ENCODE results near the gene NTM.

The NTM gene

DNA sequence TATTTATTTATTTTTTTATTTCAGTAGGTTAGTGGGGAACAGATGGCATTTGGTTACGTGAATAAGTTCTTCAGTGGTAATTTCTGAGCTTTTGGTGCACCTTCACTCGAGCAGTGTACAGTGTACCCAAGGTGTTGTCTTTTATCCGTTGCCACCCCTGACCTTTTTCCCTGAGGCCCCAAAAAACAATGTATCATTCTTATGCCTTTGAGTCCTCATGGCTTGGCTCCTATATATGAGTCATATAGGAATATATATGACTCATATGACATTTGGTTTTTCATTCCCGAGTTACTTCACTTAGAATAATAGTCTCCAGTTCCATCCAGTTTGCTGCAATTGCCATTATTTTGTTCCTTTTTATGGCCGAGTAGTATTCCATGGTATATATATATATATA lies 763.9 kb downstream of the NTM start:
- no peak for DNase-seq

DNA sequence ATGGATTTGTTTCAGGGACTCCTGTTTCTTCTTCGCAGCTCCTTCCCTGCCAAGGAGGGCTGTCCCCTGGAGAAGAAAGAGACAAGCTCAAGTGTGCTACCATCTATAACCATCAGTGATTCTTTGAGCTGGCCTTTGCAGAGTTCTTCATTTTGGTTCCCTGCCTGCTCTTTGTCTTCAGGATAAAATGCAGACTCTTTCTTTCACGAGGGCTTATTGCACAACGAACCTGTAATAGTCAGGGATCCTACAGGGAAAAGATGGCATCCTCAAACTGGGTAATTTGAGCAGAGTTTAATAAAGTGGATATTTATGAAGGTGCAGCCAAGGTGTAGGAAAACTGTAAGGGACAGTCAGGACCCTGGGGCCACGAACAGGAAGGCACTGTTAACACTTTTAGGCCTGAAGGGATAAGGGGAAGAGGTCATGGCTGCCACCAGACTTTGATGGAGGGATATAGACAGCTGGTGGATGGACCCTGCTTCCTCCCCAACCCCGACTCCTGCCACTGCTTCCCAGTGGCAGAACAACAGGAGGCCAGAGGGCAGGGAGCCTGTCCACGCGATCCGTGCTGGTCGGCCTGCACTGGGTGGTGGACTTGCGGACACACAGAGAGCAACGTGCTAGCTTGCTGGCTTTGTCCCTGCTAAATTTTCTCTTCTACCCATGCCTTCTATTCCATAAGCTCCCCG lies 767.0 kb downstream of the NTM start:
- DNase-seq, result no peak

DNA sequence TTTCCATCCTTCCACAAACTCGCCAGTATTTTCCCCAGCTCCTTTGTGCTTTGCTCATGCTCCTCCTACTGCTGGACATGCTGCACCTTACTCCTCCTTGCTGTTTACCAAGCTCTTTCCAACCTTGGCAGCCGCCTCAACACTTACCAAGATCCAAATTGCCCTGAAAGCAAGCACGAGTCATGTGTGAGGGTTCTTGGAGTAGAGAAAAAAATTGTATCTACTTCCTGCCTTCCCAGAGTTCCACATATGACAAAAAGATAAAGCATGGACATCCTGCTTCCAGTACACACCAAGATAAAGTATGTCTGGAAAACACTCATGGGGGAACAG lies 767.5 kb downstream of the NTM start:
- DNase-seq, result peak; percentile 13

DNA sequence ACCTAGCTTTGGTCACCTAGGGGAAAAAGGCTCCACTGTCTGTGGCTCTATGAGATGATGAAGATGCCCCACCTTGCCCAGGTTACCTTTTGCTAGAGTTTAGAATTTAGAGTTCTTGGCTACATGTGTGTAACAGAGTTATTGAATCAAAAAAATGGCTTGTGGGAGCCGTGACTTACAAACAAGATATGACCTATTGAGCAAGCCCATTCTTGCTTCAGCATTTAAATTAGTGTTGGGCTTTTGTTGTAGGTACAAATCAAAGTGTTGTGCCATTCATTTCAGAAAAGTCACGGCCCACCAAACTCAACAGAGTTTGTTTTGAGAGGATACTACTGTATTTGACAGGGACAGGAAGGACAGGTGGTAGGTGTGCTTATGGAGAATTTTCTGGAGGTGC lies 768.8 kb downstream of the NTM start:
- DNase-seq, result no peak

DNA sequence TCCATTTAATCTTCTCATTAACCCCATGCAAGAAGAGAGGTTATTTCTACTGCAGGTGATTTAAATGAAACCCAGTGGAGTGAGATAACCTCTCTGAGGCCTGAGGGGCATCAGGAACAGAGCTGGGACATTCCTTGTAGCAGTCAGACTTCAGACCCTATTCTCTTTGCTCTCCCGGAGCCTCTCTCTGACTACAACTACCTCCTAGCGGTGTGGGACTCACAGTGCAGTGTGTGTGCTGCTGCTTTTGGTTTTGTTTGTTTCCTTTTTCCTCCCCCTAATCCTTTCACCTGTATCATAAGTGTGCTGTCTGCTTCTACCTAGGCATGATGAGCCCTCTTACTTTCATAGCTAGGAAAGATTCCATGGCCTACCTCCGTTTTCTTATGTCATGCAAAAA lies 769.6 kb downstream of the NTM start:
- DNase-seq, result no peak

DNA sequence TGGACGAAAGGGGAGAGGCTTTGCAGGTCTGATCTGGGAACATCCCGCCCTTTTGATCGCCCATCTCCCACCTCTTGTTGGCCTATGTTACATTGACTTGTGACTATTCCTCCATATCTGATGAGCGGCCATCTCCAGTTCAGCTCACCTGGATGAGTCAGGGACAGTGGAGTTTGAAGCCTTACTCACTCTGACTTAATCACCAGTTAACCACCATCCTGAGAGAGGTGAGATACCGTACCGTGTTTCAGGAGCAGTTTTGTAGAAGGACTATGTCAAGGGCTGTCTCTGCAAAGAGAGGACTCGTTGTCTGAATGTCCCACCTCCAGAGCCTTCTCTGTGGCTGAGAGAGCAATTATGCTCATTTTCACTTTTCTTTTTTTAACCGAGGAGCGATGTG lies 771.7 kb downstream of the NTM start:
- DNase-seq, result no peak

DNA sequence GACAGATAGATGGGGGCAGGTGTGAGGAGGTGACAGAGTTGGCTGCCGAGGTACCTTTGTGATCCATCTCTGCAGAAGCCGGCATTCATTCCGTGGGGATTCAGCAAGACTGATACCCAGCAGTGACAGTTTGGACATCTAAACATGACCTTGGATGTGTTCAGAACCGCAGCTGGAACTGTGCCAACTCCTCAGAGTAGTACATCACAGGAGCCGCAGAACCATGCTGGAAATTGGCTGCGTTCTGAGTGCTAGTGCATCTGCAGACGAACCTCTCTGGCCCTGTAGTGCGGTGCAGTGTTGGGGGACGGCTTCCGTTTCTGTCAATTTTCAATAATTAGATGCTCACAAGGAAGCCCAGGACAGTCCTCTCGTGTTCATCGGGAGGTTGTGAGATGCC lies 772.1 kb downstream of the NTM start:
- DNase-seq, result no peak

DNA sequence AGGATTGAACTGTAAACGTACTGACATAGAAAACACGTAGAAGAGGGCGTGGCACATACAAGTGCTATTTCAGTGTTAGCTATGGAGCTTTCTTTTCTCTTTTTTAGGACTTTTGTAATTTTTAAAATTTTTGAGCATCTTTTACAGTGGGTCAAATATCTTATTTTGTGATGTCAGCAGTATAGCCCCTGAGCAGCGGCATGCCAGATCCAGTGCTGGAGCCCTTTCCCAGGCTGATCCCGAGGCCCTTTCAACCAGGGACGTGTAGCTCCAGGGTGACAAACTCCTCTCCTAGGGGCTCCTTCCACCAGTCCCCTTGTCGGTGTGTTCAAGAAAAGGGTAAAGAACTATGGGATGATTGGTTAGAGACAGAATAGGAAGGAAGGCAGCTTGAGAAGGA lies 777.0 kb downstream of the NTM start:
- DNase-seq, result no peak

DNA sequence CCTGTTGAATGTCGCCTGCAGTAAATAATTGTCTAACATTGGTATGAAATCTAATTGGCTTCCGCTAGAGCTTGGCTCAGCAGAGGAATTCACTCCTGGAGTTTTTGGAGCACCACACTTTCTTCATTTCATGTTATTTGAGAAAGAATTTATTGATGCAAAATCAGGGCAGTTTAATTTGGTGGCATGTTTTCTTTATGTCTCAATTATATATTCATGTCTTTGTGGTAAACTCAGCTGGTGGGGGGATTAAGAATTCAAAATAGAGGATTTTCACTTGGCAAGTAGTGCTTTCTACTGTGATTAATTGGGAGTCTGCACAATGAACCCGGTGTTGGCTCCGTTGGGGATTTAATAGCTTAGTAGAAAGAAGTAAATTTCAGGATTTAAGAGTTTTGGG lies 784.4 kb downstream of the NTM start:
- DNase-seq, result no peak

DNA sequence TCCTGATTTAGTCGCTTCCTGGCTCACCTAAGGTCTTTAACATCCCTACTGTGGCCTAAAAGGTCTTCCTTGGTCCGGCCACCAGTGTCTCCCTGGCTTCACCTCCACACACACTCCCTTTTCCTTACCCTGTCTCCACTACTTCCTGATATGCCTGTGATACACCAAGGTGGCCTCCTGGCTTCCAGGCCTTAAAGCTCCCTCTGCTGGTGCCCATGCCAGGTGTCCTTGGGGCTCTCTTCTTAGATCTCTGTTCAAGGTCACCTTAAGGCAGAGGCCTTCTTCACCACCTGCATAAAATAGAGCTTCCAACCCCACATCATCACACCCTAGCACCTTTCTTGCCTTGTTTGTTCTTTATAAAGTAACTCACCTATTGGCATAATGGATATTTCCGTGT lies 787.7 kb downstream of the NTM start:
- DNase-seq, result no peak

DNA sequence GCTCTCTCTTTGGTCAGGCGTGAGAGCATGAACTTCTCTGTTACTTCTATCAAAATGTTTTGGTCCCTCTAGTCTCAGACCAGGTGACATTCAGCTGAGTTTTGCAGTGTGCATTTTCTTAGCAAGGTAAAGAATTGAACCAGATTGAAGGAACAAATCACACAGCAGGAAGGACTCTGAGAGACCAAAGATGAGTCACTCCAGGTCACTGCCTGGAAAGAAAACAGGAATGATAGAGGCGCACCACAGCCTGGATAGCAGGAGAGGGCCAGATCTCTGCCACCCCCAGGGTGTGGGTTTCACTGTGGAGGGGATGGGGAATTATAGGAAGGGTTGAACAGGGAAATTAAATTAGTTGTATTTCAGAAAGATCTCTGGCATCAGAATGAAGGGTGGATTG lies 788.3 kb downstream of the NTM start:
- DNase-seq, result no peak

DNA sequence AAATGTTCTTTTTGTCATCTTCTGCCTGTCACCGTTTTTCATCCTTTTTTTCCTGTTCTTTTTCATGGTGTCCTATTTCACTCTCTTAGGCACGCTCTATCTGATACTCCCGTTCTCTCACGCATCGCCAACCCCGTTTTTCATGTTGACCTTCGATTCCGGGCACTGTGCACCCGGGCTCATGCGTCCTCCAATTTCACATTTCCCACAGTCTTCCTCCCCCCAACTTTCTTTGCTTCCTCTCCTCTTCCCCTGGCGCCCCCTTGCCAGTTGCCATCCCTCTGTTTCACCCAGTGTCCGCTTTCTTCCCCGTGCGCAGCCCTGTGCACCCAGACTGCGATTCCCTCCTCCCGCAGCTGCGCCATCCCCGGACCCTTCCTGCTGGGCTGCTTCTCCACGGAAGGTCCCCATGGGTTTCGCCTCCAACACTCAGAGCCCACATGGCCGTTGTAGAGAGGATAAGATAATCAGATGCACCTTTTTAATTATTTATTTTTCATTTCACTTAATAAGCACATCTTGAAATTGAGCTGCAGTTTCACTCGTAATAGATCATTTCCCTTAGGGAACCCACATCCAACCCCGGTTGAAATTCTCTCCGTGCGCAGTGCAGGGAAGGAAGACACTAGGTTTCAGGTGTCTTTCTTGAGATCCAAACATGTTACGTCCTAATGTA lies 791.1 kb downstream of the NTM start:
- DNase-seq, result no peak

DNA sequence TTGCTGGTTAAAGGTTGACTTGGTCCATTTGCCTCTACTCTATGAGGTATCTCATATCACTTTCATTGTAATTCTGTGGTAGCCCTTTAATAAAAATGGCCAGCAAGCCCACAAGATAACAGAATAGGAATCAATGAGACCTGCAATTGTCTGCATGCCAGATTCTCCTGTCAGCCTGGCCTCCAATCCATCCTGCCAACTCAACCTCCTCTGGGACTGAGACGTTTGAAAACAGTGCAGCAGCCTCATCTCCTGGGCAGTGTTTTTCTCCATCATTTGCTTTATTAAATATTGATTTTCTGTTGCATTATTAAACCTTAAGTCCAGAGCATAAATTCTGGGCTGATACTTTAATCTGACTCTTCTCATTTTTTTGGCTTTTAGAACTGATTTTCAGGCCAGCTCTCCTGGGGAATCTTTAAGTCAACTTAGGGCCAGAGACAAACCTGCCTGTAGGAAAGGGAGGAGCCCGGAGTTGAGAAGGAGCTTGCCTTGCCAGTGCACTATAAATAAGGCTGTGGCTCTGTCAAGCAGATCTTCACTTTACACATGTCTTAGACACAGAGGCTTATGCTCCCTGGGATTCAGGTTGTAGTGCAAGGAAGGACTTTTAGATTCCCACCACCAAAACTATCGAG lies 798.0 kb downstream of the NTM start:
- DNase-seq, result no peak

DNA sequence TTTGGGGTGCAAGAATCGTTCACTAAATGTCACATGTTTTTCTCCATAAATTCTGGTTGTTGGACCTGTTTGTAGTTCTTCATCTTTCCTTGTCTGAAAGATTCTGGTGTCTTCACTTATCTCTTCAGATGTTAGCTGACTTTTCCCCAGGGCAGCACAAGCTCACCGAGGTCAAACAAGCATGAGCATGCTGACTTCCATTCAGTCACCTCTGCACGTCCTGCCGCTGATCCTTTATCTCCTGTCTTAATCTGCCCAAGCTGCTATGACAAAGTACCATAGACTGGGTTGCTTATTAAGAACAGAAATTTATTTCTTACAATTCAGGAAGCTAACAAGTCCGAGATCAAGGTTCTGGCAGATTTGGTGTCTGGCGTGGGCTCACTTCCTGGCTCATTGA lies 800.6 kb downstream of the NTM start:
- no peak for DNase-seq

DNA sequence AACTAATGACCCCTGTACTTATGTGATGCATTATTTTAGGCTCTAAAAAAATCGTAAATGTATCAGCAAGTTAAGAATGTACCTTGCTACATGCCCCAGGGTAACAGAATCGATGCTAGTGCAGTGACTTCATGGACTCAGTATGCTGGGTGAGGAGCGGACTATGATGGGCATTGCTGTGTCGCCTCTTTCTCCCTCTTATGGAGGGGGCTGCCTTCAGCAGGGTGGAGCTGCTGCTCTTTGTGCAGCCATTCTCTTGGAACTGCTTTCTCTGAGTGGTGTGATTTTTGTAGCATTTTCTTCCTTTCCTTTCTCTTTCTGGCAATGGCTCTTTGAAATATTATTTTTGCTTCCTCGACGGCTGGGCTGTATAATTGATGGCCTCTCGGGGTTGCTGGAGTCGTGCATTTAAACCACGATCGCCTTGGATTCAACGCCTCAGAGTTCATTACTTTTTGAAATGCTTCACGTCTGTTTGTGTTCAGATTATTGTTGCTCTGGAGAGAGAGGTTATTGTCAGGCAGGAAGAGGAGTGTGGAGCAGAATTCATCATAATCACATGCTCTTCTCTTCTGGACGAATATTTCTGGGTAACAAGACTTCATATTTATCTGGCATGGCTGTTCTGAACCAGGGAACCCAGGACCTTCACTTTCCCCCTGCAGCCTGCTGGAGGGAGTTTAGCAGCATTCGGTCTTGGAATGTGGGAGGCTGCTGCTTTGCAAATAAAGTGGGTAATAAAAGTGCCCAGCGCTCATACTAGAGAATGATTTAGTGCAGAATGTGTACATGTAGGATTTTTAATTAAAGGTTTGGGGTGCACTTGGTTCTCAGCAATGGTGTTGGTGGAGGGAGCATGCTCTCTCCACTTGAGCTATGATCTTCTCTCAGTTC lies 804.2 kb downstream of the NTM start:
- no peak for DNase-seq

DNA sequence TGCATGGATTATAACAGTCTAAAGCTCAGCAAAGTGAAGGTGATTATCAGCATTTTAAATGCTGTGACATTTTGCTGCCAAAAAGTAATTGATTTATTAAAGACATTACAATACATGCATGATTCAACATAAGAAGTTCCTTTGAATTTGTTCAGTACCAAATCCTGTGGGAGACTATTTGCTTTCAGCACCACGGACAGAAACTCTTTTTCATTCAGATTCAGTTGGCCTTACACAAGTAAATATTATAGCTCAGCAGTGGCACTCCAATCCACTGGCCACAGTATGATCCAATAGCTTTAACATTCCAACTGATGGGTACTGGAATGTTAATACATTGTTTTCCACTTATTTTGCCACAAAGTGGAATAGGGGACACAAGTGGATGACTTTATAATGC lies 806.7 kb downstream of the NTM start:
- DNase-seq, result no peak

DNA sequence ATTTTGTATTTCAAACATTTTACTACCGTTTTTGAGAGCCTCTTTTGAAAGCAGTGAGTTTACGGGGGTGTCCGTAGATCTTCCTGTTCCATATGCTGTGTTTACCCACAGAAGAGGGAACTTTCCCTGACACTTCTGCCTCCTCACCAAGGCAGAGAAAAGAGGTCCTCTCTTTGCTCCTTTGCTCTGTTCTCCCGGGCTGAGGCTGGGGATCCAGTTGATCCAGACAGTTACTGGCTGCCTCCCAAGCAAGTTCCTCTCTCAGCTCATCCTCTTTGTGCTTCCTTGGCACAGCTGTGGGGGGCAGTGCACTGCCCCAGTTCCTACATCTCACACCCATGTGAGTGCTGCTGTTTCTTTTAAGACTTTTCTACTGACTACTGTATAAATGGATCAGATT lies 813.7 kb downstream of the NTM start:
- DNase-seq, result no peak

DNA sequence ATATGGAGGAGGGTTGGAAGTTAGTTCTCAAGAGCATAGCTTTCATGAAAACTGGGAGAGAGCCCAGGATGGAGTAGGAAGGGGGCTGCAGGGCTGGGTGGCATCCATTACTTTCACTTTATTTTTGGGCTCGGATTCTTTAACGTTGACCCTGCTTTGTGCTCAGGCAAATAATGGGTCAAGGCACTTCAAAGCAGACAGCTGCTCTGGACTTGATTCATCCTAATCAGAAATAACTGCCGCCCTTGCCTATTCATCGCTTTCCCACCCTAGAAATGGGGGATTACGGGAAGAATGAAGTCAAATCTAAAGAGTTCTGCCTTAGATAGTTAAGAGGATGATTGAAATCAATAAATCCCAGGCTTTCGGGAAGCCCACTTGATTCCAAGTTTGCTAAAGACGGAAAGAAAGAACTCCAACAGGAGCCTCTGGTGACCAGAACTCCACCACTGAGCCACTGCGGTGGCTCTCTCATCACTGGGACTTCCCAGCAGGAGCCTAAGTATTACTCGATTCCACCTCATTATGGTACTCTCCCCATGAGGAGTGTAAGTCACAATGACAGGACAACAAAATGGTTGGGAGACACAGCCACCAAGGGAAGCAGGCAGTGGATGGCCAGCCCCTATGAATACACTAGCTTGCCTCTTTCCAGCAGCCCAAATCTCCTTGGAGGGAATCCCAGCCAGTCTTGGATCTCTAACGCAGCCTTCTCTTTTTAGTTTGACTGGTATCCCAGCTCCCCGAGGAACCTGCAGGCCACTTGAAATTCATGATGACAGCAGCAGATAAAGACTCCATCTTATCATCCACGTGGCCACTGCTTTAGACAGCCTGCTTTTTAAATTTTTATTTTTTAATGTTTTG lies 815.5 kb downstream of the NTM start:
- DNase-seq, result no peak

DNA sequence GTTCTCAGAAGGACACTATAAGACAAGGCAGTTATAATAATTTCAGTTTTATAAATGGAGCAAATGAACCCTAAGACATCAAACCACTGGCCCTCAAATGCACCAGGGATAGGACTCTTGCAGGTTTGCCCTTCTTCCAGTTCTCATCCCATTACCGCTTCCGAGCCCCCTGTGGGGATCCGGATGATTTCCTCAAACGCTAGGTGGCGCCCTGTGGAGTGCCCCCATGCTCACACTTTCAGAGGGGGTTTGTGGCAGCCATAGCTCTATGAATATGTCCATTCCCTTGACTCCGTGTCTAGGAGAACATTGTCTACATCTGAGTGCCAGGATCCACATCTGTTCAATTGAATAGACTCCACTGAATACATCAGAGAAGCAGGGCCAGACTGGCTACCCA lies 816.3 kb downstream of the NTM start:
- no peak for DNase-seq

DNA sequence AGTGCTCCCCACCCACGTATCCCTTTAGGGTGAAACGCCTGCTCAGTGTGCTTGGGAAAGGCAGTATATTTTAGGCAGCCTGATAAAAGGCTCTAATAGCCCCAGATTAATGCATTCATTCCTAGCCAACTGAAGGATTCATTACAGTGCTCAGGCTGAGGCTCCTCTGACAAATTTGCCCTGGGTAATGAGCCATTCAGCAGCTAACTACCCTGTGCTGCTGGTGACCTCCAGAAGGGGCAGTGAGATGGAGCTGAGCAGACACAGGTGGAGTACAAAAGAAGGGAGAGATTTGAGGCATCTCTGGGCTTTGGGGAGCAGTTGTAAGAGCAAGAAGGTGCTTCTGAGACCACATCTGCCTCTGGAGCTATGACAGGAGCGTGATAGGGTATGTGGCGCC lies 817.0 kb downstream of the NTM start:
- no peak for DNase-seq

DNA sequence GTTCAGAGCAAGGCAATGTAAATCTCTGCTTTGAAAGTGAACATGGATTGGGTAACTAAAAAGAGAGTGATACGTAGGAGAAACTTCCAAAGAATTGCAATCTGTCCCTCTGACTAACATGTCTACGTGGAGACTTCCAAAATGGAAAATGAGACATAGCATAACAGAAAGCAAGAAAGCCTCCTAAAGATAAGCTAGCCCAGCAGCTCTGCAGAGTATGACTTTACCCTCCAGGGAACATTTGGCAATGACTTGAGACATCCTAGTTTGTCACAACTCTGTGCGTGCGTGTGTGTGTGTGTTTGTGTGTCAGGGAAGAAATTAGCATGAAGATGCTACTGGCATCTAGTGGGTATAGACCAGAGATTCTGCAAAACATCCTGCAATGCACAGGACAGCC lies 817.4 kb downstream of the NTM start:
- DNase-seq, result no peak

DNA sequence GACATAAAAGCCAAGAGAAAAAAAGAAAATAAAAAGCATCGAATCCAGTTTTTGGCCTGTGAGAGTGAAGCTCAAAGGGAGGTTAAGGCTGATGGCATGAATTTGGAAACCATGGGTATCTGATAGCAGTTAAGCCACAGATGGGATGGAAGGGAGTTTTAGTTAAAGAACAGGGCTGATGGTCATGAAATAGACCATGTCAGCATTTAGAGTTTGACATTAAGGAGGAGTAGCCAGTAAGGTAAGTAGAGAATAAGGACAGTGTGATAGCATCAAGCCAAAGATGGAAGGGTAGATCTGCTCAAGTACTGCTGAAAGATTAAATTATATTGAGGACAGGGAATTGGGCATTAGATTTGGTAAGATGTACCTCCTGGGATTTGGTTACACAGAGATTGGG lies 826.5 kb downstream of the NTM start:
- no peak for DNase-seq
